Activated CD4-positive, alpha-beta memory T cell treated with anti-CD3 and anti-CD28 coated beads for 36 hours (primary cell): ENCODE results near the gene CPA5. TPM values are rescaled to one million over a fixed set of nuclear protein-coding genes. Genes with fewer than 3 reads are reported as not detected.

Experiments
- CTCF ChIA-PET: fragments of 350-600 bp; sonication (Branson Sonifier 250); formaldehyde crosslinking; loops from one replicate; lab custom pipeline; 2021; ENCODE audit warnings: antibody characterized with exemption, inconsistent platforms; lab: Charles Lee
- POLR2A ChIA-PET: fragments of 350-600 bp; sonication (Branson Sonifier 250); formaldehyde crosslinking; loops from one replicate; lab custom pipeline; 2021; ENCODE audit warnings: antibody characterized with exemption; lab: Charles Lee
- DNase-seq: peaks from one replicate; pipeline ENCODE4 v3.0.0-alpha.2; 2020
- H3K27ac Mint-ChIP-seq: one replicate; pipeline ENCODE4 v1.8.0; 2021; ENCODE audit warnings: mixed read lengths
- H3K27me3 Mint-ChIP-seq: one replicate; pipeline ENCODE4 v1.8.0; 2021; ENCODE audit warnings: mixed read lengths
- H3K36me3 Mint-ChIP-seq: one replicate; pipeline ENCODE4 v1.8.0; 2021; ENCODE audit warnings: mixed read lengths
- H3K4me1 Mint-ChIP-seq: one replicate; pipeline ENCODE4 v1.8.0; 2021; ENCODE audit warnings: low read depth, mixed read lengths
- H3K4me3 Mint-ChIP-seq: one replicate; pipeline ENCODE4 v1.8.0; 2021; ENCODE audit warnings: mild to moderate bottlenecking, mixed read lengths
- H3K9me3 Mint-ChIP-seq: one replicate; pipeline ENCODE4 v1.8.0; 2021; ENCODE audit warnings: mixed read lengths
- intact Hi-C: fragments of 100-400 bp; cut with micrococcal nuclease; formaldehyde crosslinking; loops from one replicate; pipeline ENCODE4 v1.15.1; 2023
- total RNA-seq, 2 experiments: library from RNA; stranded (reverse); gene quantifications; one replicate each; pipeline ENCODE4 v1.2.3, GENCODE V29; 2021

Gene CPA5, protein sequence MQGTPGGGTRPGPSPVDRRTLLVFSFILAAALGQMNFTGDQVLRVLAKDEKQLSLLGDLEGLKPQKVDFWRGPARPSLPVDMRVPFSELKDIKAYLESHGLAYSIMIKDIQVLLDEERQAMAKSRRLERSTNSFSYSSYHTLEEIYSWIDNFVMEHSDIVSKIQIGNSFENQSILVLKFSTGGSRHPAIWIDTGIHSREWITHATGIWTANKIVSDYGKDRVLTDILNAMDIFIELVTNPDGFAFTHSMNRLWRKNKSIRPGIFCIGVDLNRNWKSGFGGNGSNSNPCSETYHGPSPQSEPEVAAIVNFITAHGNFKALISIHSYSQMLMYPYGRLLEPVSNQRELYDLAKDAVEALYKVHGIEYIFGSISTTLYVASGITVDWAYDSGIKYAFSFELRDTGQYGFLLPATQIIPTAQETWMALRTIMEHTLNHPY
- total RNA-seq, result under 1 TPM in 1 of 2 experiments, not detected in 1; 0.15 TPM

DNA sequence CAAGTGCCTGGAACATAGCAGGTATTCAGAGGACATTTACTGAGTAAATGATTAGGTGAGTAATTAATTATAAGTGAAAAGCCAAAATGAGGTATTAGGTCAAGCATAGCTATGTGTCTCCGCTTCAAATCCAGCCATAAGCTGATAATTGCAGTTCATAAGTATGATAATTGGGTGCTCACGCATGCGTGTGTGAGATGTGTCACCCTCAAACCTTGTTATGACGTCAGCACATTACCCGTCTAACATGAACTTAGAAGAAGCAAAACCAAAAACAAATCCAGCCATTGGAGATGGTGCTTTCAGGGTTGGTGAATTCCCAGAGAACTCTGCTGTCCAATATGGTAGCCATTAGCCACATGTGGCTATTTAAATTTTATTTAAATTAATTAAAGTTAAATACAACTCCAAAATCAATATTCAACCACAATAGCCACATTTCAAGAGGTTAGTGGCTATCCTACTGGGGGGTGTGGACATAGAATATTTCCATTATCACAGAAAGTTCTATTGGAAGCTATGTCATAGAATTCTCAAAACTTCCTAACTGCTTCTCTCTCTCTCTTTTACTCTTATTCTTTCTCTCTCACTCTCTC is at the start of gene CPA5:
CPA5 (plus strand) TSS at position 546 of the 596 bp plus-strand sequence. CDS start 1,670 bp downstream, outside the sequence.
- no peaks in the 10 kb centered on the region for H3K36me3 Mint-ChIP-seq
- POLR2A ChIA-PET, result no interaction called here
- intact Hi-C loops, result no loop called here
- H3K4me1 Mint-ChIP-seq, result no peaks in the 10 kb centered on the region
- H3K9me3 Mint-ChIP-seq, result no peaks in the 10 kb centered on the region
- H3K4me3 Mint-ChIP-seq, result no peak within 1 kb of the TSS
- CTCF ChIA-PET, result no interaction called here
- no peak within 1 kb of the TSS for H3K27ac Mint-ChIP-seq
- no peak for DNase-seq
- peaks cover 7% of the 10 kb centered on the region for H3K27me3 Mint-ChIP-seq

DNA sequence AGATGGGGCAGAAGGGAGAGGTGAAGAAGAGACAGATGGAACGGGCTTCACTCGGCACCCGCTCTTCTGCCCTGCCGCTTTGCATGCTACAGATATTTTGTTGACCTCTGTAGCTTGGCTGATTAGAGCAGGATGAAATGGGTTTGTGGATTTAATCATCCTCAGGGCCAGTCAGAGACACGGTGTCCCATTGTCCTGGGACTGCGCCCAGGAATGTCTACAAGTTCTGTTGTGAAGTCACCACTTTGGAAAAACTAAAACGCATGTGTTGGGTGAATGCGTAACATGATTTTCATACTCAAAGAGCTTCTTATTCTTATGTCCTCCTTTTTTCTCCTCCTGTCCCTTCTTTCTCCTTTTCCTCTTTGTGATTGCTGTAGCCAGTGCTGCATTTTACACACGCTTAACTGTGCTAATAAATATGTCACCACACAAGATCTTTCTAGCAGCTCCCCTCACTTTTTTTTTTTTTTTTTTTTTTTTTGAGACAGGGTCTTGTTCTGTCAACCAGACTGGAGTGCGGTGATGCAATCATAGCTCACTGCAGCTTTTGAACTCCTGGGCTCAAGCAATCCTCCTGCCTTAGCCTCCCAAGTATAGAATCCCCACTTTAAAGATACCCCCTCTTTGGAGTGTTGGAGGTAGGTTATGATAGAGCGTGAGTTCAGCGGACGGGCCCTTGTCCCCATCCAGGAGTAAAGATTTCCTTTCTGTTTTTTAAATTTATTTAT is 48.2 kb upstream of the CPA5 start:
- Mint-ChIP-seq H3K4me1 (peaks cover 4% of the 10 kb centered on the region), H3K27ac (no peak overlapping the region), H3K27me3 (peaks cover 2% of the 10 kb centered on the region), H3K36me3 (no peaks in the 10 kb centered on the region), H3K9me3 (no peaks in the 10 kb centered on the region), H3K4me3 (no peak overlapping the region)
- CTCF ChIA-PET, result no interaction called here
- POLR2A ChIA-PET, result no interaction called here
- intact Hi-C loops, result no loop called here
- no peak for DNase-seq

DNA sequence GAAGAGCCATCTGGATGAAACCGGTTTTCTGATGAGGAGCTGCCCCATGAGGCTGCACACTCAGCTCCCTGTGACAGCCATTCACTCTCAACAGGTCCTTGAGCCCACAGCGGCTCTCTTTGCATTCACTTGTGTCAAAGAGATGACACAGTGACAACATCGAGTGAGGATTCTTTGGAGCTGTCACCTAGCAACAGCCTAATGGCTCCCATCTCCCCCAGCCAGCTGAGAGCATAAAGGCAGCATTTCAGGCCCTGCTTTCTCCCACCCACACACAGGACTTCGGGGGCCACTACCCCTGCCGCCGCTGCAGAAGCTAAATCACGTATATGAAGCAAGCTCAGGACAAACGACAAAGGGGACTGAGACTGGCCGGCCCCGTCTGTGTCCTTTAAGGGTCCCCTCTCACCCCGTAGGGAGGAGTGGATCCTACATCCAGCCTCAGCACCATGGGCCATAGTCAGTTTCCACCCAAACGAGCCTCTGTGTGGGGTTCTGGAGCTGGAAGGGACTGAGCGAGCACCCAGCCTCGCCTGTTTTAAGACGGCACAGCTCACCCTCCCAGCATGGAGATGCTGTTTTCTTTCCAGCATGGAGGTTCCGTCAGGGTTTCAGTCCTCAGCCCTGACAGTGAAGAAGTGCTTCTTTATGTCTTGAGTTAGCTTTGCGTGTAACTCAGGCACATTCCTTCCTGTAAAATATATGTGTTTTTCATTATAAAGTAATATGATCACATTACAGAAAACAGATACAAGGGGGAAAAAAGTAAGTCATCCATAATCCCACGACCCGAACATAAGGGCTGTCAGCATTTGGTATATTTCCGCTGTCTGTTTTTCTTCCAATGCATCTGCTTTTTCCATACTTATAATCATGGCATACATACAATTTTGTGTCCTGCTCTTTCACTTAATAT is 46.7 kb upstream of the CPA5 start:
- no peak for DNase-seq
- CTCF ChIA-PET, result no interaction called here
- H3K9me3 Mint-ChIP-seq, result no peaks in the 10 kb centered on the region
- intact Hi-C loops, result no loop called here
- no peak overlapping the region for H3K4me3 Mint-ChIP-seq
- no peak overlapping the region for H3K27ac Mint-ChIP-seq
- H3K36me3 Mint-ChIP-seq, result no peaks in the 10 kb centered on the region
- POLR2A ChIA-PET, result interaction anchor here (0.6 kb wide), 1 partner anchor 21 kb away, joined by 3 read pairs; no protein-coding TSS in a partner anchor
- H3K27me3 Mint-ChIP-seq, result peaks cover 3% of the 10 kb centered on the region
- peaks cover 4% of the 10 kb centered on the region for H3K4me1 Mint-ChIP-seq

DNA sequence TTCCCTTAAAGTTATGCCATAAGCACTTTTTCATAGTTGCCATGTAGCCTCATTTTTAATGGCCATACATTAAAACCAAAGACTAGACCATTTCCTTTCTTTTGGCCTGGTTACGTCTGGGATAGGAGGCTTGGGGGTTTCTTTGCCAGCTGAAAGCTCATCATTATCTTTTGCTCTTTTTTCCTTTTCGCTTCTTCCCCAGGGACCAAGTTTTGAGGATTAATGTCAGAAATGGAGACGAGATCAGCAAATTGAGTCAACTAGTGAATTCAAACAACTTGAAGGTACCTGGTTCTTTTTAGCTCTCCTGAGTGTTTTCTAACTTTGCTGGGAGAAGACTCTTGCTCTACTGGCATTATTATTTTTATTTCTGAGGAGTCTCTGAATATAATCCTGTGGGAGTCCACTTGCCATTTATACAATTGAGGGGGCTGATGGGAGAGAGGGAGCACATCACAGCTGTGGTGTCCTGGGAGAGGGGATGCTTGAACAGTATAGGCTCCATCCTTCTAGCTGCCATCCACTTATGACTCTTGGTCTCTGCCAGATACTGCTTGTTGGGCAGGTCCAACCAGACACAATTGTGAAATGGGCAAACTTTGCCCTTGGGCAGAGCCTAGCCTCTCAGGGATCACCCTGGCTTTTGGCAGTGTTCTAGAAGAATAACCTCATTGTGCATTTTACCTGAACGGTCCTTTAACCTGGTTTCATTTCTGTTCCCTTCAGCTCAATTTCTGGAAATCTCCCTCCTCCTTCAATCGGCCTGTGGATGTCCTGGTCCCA is 45.9 kb upstream of the CPA5 start:
- ChIA-PET CTCF (interaction anchor here (0.6 kb wide), 1 partner anchor 1152 kb away, joined by 3 read pairs; no protein-coding TSS in a partner anchor), POLR2A (interaction anchor here (0.6 kb wide), 1 partner anchor 21 kb away, joined by 3 read pairs; no protein-coding TSS in a partner anchor)
- Mint-ChIP-seq H3K4me3 (no peak overlapping the region), H3K27ac (no peak overlapping the region), H3K4me1 (peaks cover 4% of the 10 kb centered on the region), H3K36me3 (no peaks in the 10 kb centered on the region), H3K27me3 (peaks cover 3% of the 10 kb centered on the region), H3K9me3 (no peaks in the 10 kb centered on the region)
- no peak for DNase-seq
- intact Hi-C loops, result no loop called here

DNA sequence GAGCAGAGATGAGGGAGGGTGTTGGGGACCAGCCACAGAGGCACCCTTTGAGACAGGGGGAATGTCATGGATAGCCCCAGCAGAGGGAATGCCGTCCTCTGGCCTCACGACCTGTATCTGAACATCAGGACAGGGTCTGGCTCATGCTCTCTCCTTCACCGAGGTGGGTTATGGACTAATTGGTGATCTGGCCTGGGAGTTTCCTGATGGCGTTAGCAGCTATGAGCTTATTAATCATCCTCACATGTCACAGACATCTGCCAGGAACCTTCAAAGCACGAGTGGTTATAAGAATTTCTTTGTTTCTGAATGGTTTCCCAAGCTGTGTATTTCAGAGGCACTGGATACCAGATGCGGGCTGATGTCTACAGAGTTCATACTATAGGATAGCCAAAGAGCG is 44.8 kb upstream of the CPA5 start:
- CTCF ChIA-PET, result no interaction called here

DNA sequence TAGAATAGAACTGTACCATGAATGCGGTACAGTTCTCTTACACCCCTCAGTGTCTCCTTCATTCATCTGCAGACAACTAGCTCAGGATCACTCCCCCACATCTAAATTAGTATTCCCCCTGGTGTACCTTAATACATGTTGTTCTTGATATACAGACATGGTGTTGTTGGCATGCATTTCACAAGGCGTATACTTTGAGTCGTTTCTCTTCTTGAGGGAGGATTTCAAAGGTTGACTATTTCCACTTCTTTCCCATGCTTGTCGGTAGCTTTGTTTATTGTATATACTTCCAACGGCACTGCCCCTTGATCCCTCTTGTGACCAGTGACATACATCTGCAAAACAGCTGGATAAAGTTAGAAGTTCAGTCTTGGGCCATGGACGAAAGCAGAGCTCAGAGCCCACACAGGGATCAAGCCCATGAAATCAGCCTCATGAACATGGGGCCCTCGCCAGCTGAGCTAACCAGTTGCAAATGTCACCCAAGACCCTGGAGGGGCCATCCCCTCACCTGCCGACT is 43.1 kb upstream of the CPA5 start:
- ChIA-PET POLR2A (no interaction called here), CTCF (interaction anchor here (0.6 kb wide), 1 partner anchor 157 kb away, joined by 3 read pairs; no protein-coding TSS in a partner anchor)
- no peak for DNase-seq
- peaks cover 5% of the 10 kb centered on the region for H3K27me3 Mint-ChIP-seq
- no peak overlapping the region for H3K4me3 Mint-ChIP-seq
- H3K4me1 Mint-ChIP-seq, result no peaks in the 10 kb centered on the region
- no peaks in the 10 kb centered on the region for H3K36me3 Mint-ChIP-seq
- no peaks in the 10 kb centered on the region for H3K9me3 Mint-ChIP-seq
- intact Hi-C loops, result no loop called here
- H3K27ac Mint-ChIP-seq, result no peak overlapping the region

More for the DNA sequence above, 44.8 kb upstream of the CPA5 start:
- Mint-ChIP-seq H3K4me1 (no peaks in the 10 kb centered on the region), H3K27me3 (peaks cover 3% of the 10 kb centered on the region), H3K4me3 (no peak overlapping the region), H3K27ac (no peak overlapping the region), H3K36me3 (no peaks in the 10 kb centered on the region), H3K9me3 (no peaks in the 10 kb centered on the region)
- intact Hi-C loops, result no loop called here
- DNase-seq, result no peak
- POLR2A ChIA-PET, result no interaction called here

DNA sequence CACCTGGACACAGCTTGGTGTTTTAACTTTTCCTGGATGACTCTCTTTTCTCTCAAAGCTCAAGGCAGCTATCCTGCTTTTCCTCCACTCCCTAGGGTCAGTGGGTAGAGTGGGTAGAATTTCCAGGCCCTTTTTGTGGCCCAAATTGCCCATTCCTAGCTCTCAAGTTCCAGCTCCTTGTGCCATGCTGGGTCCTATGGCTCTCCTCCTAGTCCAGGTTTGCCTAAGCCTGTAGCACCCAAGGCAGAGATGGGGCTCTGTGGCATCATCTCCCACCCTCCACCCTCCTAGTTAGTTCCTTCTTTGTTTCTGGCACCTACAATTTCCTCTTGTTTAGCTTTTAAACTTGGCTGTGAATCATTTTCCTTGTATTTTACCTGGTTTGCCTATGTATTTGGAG is 42.0 kb upstream of the CPA5 start:
- Mint-ChIP-seq H3K9me3 (no peaks in the 10 kb centered on the region), H3K27me3 (peaks cover 5% of the 10 kb centered on the region), H3K4me3 (no peak overlapping the region), H3K36me3 (no peaks in the 10 kb centered on the region), H3K27ac (no peak overlapping the region), H3K4me1 (no peaks in the 10 kb centered on the region)
- intact Hi-C loops, result no loop called here
- POLR2A ChIA-PET, result no interaction called here
- no peak for DNase-seq
- CTCF ChIA-PET, result no interaction called here

DNA sequence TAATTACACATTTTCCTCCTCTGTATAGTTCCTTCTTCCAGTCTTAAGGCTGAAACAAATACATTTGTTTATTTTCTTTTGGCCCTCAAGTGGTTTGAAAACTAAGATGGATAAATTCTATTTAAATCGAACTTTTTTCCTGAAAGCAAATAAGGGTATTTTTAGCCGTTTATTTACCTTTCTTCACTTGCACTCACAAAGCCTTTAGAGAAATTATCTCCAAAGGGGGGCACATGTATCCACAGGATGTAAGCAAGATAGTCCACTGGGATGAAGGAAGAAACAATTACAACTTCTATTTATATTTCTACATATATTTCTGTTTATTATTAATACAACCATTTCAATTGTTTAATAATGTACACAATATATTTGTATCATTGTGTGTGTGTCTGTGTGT is 41.5 kb upstream of the CPA5 start:
- Mint-ChIP-seq H3K27me3 (peaks cover 6% of the 10 kb centered on the region), H3K27ac (no peak overlapping the region), H3K36me3 (no peaks in the 10 kb centered on the region), H3K4me1 (no peaks in the 10 kb centered on the region), H3K9me3 (no peaks in the 10 kb centered on the region), H3K4me3 (no peak overlapping the region)
- CTCF ChIA-PET, result no interaction called here
- POLR2A ChIA-PET, result no interaction called here
- intact Hi-C loops, result no loop called here
- DNase-seq, result no peak

DNA sequence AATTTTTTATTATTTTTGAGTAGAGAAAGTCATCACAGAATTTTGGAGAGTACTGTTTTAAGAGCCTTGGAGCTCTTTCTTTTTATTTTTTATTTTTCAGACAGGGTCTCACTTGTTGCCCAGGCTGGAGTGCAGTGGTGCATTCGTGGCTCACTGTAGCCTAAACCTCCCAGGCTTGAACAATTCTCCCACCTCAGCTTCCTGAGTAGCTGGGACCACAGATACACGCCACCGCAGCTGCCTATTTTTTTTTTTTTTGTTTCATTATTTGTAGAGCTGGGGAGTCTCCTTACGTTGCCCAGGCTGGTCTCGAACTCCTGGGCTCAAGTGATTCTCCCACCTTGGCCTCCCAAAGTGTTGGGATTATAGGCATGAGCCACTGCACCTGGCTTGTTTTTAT is 41.1 kb upstream of the CPA5 start:
- no peak for DNase-seq
- no peak overlapping the region for H3K4me3 Mint-ChIP-seq
- H3K36me3 Mint-ChIP-seq, result no peaks in the 10 kb centered on the region
- H3K27me3 Mint-ChIP-seq, result peaks cover 6% of the 10 kb centered on the region
- CTCF ChIA-PET, result no interaction called here
- H3K27ac Mint-ChIP-seq, result no peak overlapping the region
- no peaks in the 10 kb centered on the region for H3K4me1 Mint-ChIP-seq
- H3K9me3 Mint-ChIP-seq, result no peaks in the 10 kb centered on the region
- POLR2A ChIA-PET, result no interaction called here
- intact Hi-C loops, result no loop called here

DNA sequence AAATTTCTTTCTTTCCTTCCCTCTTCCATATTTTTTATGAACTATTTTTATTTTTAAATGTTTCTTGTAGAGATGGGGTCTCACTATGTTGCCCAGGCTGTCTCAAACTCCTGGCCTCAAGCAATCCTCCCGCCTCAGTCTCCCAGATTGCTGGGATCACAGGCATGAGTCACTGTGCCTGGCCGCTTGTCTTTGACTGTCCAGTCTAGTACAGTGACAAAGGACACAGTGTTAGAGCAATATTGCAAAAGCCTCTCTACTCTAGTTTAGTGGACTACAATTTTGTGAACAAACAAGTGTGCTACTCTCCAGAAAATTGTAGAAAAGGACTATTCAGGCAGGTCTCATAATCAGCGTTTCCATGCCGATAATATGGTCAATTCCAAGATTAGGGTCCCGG is 40.6 kb upstream of the CPA5 start:
- Mint-ChIP-seq H3K4me3 (no peak overlapping the region), H3K4me1 (no peaks in the 10 kb centered on the region), H3K9me3 (no peaks in the 10 kb centered on the region), H3K27ac (no peak overlapping the region), H3K36me3 (no peaks in the 10 kb centered on the region), H3K27me3 (peaks cover 6% of the 10 kb centered on the region)
- intact Hi-C loops, result no loop called here
- ChIA-PET CTCF (no interaction called here), POLR2A (no interaction called here)
- no peak for DNase-seq

DNA sequence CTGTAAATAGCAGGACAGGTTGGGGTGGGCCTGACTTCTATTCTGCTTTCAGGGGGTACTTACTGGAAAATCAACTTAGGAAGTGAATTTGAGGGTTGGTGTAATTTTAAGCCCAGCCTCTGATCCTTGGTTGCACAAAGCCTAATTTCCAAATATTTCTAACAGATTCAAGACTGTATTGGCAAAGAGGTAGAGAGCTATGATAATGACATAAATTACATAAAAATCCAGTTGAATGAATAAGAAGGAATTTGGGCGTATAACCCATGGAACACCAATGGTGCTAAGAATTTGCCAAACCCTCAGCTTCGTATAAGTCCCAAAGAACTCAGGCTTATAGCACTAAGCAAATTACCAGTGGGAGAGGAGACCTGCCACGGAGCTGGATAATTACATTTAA is 39.7 kb upstream of the CPA5 start:
- intact Hi-C loops, result no loop called here
- Mint-ChIP-seq H3K27me3 (peaks cover 6% of the 10 kb centered on the region), H3K9me3 (no peaks in the 10 kb centered on the region), H3K27ac (no peak overlapping the region), H3K4me1 (no peaks in the 10 kb centered on the region), H3K4me3 (no peak overlapping the region), H3K36me3 (no peaks in the 10 kb centered on the region)
- ChIA-PET CTCF (no interaction called here), POLR2A (no interaction called here)
- no peak for DNase-seq
